ENCODE results near the gene CACNB4.

DNA sequence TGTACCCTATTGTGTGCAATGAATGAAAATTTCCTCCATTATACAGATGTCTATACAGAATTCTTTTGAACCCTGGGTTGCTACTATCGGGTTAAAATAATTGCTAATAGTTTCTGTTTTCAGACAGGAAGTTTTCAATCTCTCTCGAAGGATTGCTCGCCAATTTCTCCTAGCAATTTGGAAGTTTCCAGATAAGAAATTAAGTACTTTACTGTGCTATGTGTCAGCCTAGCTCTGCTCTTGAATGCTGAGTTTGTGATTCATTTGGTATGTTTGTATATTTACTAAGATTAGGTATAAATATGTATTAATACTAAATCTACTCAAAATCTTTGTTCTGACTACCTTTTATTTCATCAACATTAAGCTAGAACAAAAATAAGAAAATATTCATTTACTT, 196.0 kb downstream of the CACNB4 start:
- no peak for TF ChIP-seq CTCF (IDR thresholded peaks at IDR 0.05)
- no peak for TF ChIP-seq POLR2A (IDR thresholded peaks at IDR 0.05)

Measured in breast epithelium (tissue), 3 donors.